Epithelial cell of alveolus of lung (primary cell): ENCODE data around the gene ZNF577. TPM values are rescaled to one million over a fixed set of nuclear protein-coding genes. Genes with fewer than 3 reads are reported as not detected.

Experiments used
- total RNA-seq: library from RNA; depleted of rRNA; stranded (reverse); fragments of >200 nt; gene quantifications from 2 replicates; pipeline ENCODE4 v1.2.1, GENCODE V29; 2015

ZNF577 gene
- 1.9 and 9.2 TPM in 2 replicates for total RNA-seq

DNA sequence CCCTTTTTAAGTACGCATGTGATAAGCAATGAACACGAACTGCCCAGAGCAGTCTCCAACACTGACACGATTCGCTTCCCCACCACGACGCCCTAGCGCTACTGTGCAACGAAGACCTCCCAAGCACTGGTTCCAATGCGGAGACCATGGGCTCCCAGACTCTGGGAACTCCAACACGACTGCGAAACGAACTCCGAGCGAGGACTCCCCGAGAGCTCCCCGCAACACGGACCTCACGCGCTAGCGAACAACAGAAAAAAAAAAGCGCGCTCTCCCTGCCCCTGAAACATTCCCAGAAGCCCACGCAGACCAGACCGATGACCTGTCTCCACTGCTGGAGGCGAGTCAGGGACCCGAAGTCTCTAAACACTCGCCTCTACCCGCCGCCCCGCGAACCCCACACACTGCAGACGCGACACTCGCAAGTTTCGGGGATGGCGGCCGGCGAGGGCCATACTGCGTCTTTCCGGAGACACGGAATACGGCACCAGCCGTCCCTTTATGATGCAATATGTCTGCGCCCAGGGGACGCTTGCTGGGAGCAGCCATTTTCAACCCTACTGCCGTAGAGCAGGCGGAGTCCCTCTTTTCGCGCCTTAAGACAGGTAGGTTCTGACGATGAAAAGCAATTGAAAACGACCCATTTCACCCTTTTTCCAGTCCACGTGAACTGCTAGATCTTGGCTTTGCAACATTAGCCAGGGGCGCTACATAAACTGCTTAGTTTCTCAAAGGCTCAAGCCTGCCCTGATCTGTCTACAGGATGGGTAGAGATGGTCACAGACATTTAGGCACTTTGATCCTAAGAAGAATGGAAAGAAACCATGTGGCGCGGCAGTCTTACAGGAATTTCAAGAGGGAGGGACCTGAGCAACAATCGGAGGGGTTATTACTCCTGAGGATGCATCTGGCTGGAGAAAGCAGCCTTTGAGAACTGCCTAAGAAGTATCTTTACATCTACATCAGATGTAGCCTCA is at the start of gene ZNF577:
TSS of gene ZNF577 (minus strand) at position 430 of the 977 bp plus-strand sequence. CDS start 7,569 bp downstream, outside the sequence.

DNA sequence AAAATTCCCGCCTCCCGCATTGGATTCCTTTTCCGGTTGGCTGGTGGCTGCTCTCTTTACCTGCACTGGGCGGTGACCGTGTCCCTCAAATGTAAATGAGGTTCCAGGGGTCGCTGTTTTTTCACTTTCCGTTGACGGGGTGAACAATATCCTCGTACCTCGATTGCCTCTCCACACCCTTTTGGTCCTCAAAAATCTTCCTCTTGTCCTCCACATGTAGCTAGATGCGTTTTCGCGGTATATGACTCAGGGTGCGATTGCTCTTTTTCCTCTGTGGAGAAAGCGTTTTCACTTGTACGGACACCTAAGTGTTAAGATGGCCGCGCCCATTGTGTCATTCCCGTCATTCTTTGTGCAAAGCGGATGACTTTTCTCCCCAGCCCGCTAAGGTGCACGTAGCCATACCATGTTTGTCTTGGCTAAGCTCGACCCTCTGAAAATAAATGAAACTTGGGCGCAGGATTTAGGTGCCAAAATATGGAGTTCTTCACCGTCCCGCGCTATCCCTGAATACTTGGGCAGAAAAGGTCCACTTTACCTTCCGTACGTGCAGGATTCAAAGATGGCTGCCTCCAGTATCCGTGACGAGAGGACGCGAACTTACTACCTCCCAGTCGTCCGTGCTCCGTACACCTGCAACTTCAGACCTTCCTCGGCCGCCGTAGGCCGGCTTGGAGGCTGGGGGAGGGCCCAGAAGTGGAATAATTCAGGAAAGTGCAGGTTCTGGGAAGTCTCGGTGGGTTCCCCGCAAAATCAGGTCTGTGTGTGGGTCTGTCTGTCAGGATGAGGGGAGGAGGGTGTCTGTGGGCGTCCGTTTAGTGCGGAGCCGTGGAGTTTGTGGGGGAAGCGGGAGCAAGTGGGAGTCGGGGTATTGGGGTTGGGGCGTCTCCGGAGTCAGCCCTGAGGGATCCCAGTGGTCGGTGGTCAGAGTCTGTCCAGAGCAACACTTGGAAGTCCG is 39.3 kb upstream of the ZNF577 start, which contains the start of gene ZNF613:
TSS of gene ZNF613 (plus strand) at position 689 of the 958 bp plus-strand sequence. CDS start 8,749 bp downstream, outside the sequence.

DNA sequence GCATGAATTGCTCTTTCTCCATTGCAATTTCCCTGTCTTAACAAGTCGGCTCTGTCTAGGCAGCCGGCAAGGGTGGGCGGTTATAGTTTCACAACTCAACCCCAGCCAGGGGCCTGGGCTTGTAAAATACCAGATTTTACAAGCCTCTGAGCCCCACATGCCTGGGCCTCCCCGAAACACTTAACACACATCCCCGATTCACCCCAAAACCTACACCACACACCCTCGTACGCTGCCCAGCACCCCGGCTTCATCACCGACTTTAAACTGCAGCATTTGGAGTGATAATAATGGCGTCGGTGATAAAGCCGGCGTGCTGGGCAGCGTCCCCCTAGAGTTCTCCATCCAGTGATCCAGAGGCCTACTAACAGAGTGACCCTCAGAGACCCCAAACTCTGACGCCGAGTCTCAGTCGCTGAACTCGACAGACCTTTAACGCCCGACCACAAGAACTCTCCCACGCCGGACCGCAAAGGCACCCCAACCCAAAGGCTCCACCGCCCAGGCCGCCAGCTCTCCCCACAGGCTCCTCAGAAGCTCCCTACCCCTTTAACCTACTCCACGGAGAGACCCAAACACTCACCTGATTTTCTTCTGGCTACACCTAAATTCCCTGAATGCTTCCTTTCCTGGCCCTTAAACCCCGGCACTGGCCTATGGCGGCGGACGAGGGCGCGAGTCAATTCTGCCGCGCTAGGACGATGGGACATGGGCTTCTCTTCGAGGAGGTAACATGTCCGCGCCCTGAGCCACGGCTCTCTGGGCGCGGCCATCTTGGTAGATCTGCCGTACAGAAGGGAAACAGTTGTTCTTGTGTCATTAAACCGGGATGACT is 16.8 kb upstream of the ZNF577 start, which contains the start of gene ZNF649:
TSS of gene ZNF649 (minus strand) at position 687 of the 835 bp plus-strand sequence. CDS start 4,910 bp downstream, outside the sequence.

Other genes starting within 250 kb of the ZNF577 start
- 0.13 TPM in 1 of 2 replicates, not detected in the other for gene SIGLEC14, start 241.1 kb downstream of the ZNF577 start, total RNA-seq
- gene SPACA6, start 194.6 kb downstream of the ZNF577 start, total RNA-seq: 2.8 and 3.9 TPM in 2 replicates
- gene HAS1, start 164.0 kb downstream of the ZNF577 start, total RNA-seq: 0.52 and 1.8 TPM in 2 replicates
- gene FPR1, start 136.1 kb downstream of the ZNF577 start, total RNA-seq: not detected in 2 replicates
- not detected in 2 replicates for gene FPR2, start 126.8 kb downstream of the ZNF577 start, total RNA-seq
- gene FPR3, start 92.8 kb downstream of the ZNF577 start, total RNA-seq: under 0.01 TPM in 1 of 2 replicates, not detected in the other
- gene ZNF649, start 17.1 kb upstream of the ZNF577 start, total RNA-seq: 5.4 and 7.7 TPM in 2 replicates
- gene ZNF613, start 39.5 kb upstream of the ZNF577 start, total RNA-seq: 3.0 and 4.9 TPM in 2 replicates
- gene ZNF350, start 98.9 kb upstream of the ZNF577 start, total RNA-seq: 4.0 and 11.0 TPM in 2 replicates
- 2.8 and 12.5 TPM in 2 replicates for gene ZNF615, start 120.3 kb upstream of the ZNF577 start, total RNA-seq
- 7.0 and 10.0 TPM in 2 replicates for gene ZNF614, start 140.4 kb upstream of the ZNF577 start, total RNA-seq
- 3.6 and 10.6 TPM in 2 replicates for gene ZNF432, start 160.9 kb upstream of the ZNF577 start, total RNA-seq
- 4.9 and 9.1 TPM in 2 replicates for gene ZNF841, start 207.8 kb upstream of the ZNF577 start, total RNA-seq